Activated naive CD8-positive, alpha-beta T cell treated with anti-CD3 and anti-CD28 coated beads, Interleukin-2, amount 50 U/mL, for 24 hours (primary cell): Measurements from ENCODE around the gene TMX2.

ENCODE experiments used
- ATAC-seq: fragments of 150-1000 bp; cut with Tn5 transposase; one replicate; pipeline ENCODE4 v1.10.0; 2021
- DNase-seq: peaks from one replicate; pipeline ENCODE4 v3.0.0; 2021
- H3K27ac Mint-ChIP-seq: one replicate; pipeline ENCODE4 v1.8.0; 2021; ENCODE audit warnings: mild to moderate bottlenecking, mixed read lengths
- H3K27me3 Mint-ChIP-seq: one replicate; pipeline ENCODE4 v1.8.0; 2021; ENCODE audit warnings: mixed read lengths
- H3K36me3 Mint-ChIP-seq: one replicate; pipeline ENCODE4 v1.8.0; 2021; ENCODE audit warnings: low read depth, mixed read lengths
- H3K4me1 Mint-ChIP-seq: one replicate; pipeline ENCODE4 v1.8.0; 2021; ENCODE audit warnings: mixed read lengths
- H3K4me3 Mint-ChIP-seq: one replicate; pipeline ENCODE4 v1.8.0; 2021; ENCODE audit warnings: mild to moderate bottlenecking, moderate library complexity, mixed read lengths
- H3K9me3 Mint-ChIP-seq: one replicate; pipeline ENCODE4 v1.8.0; 2021; ENCODE audit warnings: mixed read lengths

The TMX2 gene

DNA sequence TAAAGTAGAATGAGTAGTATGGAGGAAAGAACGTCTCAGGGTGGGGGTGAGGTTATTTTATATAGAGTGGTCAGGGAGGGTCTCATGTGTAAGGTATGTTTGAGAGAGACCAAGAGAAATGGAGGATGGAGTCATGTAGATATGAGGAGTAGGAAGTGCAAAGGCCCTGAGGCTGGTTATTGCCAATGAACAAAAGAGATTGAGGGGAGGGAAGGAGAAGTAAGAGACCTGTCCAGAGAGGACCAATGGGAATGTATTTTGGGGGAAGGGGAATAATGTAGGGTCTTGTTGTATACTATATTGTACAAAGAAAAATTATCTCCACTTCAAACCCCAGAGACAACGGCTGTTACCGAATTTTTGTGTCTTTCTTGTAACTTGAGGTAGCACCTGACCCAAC, 59.0 kb downstream of the TMX2 start:
- DNase-seq (no peak), ATAC-seq (no peak)
- Mint-ChIP-seq H3K27ac (no peak overlapping the region), H3K27me3 (no peaks in the 10 kb centered on the region), H3K36me3 (peaks cover 2% of the 10 kb centered on the region), H3K4me3 (no peak overlapping the region), H3K9me3 (no peaks in the 10 kb centered on the region), H3K4me1 (peaks cover 4% of the 10 kb centered on the region)

DNA sequence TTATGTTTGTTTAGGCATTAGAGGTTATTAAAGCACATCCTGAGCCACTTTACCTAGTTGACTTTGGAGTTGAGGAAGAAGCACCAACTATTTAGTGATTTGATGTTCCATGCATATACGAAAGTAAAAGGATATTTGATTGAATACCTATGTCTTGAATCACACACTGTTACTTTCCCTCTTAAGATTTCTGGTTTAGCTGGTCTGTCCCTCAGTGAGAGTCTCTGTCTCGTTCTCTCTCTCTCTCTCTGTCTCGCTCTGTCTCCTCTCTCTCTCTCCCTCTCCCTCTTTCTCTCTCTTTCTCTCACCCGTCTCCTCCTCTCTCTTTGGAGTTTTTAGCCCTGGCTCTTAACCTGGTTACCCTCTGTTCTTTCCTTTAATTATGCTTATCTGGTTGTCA, 60.2 kb downstream of the TMX2 start:
- DNase-seq = no peak
- no peaks in the 10 kb centered on the region for H3K9me3 Mint-ChIP-seq
- no peak overlapping the region for H3K4me3 Mint-ChIP-seq
- H3K36me3 Mint-ChIP-seq = no peaks in the 10 kb centered on the region
- no peaks in the 10 kb centered on the region for H3K27me3 Mint-ChIP-seq
- peaks cover 4% of the 10 kb centered on the region for H3K4me1 Mint-ChIP-seq
- ATAC-seq = no peak
- H3K27ac Mint-ChIP-seq = no peak overlapping the region

GRCh38 chr11:57773026-57773598, 60.7 kb downstream of the TMX2 start:
- H3K27me3 Mint-ChIP-seq = no peaks in the 10 kb centered on the region
- ATAC-seq (no peak), DNase-seq (no peak)
- no peaks in the 10 kb centered on the region for H3K9me3 Mint-ChIP-seq
- no peak overlapping the region for H3K27ac Mint-ChIP-seq
- no peak overlapping the region for H3K4me3 Mint-ChIP-seq
- H3K4me1 Mint-ChIP-seq = peaks cover 4% of the 10 kb centered on the region
- no peaks in the 10 kb centered on the region for H3K36me3 Mint-ChIP-seq

- ATAC-seq (no peak), DNase-seq (no peak)
- no peaks in the 10 kb centered on the region for H3K27me3 Mint-ChIP-seq
- H3K4me1 Mint-ChIP-seq = peaks cover 10% of the 10 kb centered on the region
- no peaks in the 10 kb centered on the region for H3K9me3 Mint-ChIP-seq
- no peaks in the 10 kb centered on the region for H3K36me3 Mint-ChIP-seq
- H3K27ac Mint-ChIP-seq = no peak overlapping the region
- no peak overlapping the region for H3K4me3 Mint-ChIP-seq
These were observed 63.1 kb downstream of the TMX2 start for GRCh38 chr11:57775491-57775890.

- DNase-seq = no peak
- H3K9me3 Mint-ChIP-seq = no peaks in the 10 kb centered on the region
- no peak overlapping the region for H3K27ac Mint-ChIP-seq
- ATAC-seq = no peak
- H3K4me1 Mint-ChIP-seq = peaks cover 10% of the 10 kb centered on the region
- no peaks in the 10 kb centered on the region for H3K27me3 Mint-ChIP-seq
- no peak overlapping the region for H3K4me3 Mint-ChIP-seq
- no peaks in the 10 kb centered on the region for H3K36me3 Mint-ChIP-seq
These were observed 63.7 kb downstream of the TMX2 start for GRCh38 chr11:57776031-57776521.

DNA sequence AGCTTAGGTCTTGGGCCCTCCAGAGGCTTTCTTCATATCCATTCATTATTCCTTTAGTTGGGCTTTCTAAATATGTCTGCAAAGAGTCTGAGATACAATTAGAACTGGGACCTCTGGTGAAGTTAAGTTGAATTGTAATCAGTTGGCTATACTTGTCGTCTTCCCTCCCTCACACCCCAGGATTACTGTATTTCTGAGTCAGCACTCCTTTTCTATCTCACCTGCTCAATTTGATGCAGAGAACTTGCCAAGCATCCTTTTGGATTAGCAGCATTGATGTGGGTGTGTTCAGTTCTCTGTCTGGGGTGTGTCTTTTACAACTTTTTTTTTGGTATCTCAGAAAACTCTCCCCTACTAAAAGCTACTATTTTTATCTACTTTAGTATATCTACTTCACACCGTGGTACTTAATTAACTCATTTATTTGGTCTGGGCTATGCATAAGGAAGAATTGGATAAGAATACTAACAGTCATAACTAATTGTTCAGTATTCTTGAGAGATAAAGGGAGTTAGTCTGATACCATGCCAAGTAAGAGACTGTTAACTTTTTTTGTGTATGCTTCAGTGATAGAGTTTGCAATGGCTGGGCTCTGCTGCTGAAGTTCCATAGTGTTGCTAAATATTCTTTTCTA, 64.3 kb downstream of the TMX2 start:
- H3K4me3 Mint-ChIP-seq = no peak overlapping the region
- H3K27ac Mint-ChIP-seq = no peak overlapping the region
- DNase-seq (no peak), ATAC-seq (no peak)
- peaks cover 16% of the 10 kb centered on the region for H3K4me1 Mint-ChIP-seq
- H3K9me3 Mint-ChIP-seq = no peaks in the 10 kb centered on the region
- no peaks in the 10 kb centered on the region for H3K27me3 Mint-ChIP-seq
- no peaks in the 10 kb centered on the region for H3K36me3 Mint-ChIP-seq

DNA sequence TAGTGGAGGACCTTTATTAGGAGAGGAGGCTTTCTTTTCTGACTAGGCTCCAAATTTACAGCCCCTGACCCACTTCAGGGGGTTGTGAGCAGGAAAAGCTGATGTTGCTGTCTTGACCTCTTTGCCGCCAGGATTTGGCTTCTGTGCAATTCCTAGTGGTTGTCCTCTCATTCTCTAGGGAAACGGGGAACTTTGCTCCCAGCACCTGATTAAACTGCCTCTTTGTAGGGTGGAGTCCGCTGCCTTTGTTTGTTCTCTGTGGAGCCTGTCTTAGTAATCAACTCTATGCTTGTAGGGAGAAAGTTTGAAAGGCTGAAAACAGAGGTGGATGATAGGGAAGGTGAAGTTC, 65.5 kb downstream of the TMX2 start:
- Mint-ChIP-seq H3K9me3 (no peaks in the 10 kb centered on the region), H3K4me1 (peaks cover 23% of the 10 kb centered on the region), H3K36me3 (no peaks in the 10 kb centered on the region), H3K27me3 (no peaks in the 10 kb centered on the region), H3K27ac (no peak overlapping the region), H3K4me3 (no peak overlapping the region)
- ATAC-seq (no peak), DNase-seq (no peak)

GRCh38 chr11:57778318-57779037, 66.1 kb downstream of the TMX2 start:
- H3K27me3 Mint-ChIP-seq = no peaks in the 10 kb centered on the region
- ATAC-seq (no peak), DNase-seq (no peak)
- H3K27ac Mint-ChIP-seq = no peak overlapping the region
- no peak overlapping the region for H3K4me3 Mint-ChIP-seq
- no peaks in the 10 kb centered on the region for H3K36me3 Mint-ChIP-seq
- H3K4me1 Mint-ChIP-seq = peaks cover 23% of the 10 kb centered on the region
- H3K9me3 Mint-ChIP-seq = no peaks in the 10 kb centered on the region

DNA sequence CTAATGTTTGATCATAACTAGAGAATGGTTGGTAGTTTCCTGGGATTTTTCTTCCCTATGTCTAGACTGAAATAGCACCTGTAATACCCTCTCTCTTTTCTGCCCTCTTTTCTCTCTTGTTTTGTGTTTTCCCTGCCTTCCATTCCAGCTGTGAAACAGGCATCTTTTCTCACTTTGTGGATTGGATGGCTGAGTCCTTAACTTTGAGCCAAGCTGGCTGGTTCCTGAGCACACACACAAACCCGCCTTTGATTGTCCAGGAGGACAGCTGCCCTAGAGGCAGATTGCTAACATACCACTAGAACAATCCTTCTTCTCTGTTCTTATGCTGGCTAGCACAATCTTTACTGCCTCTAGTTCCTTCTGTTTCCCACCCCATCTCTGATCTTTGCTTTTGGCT, 66.9 kb downstream of the TMX2 start:
- Mint-ChIP-seq H3K27me3 (no peaks in the 10 kb centered on the region), H3K9me3 (no peaks in the 10 kb centered on the region), H3K4me1 (peaks cover 23% of the 10 kb centered on the region), H3K4me3 (no peak overlapping the region), H3K36me3 (no peaks in the 10 kb centered on the region), H3K27ac (no peak overlapping the region)
- no peak for DNase-seq
- ATAC-seq = no peak

- no peak overlapping the region for H3K4me3 Mint-ChIP-seq
- no peak for DNase-seq
- no peak overlapping the region for H3K27ac Mint-ChIP-seq
- H3K4me1 Mint-ChIP-seq = peaks cover 18% of the 10 kb centered on the region
- no peaks in the 10 kb centered on the region for H3K27me3 Mint-ChIP-seq
- no peaks in the 10 kb centered on the region for H3K9me3 Mint-ChIP-seq
- no peaks in the 10 kb centered on the region for H3K36me3 Mint-ChIP-seq
- no peak for ATAC-seq
These were observed 69.1 kb downstream of the TMX2 start for GRCh38 chr11:57781529-57781943.

GRCh38 chr11:57785072-57785471, 72.7 kb downstream of the TMX2 start:
- H3K27ac Mint-ChIP-seq = no peak overlapping the region

GRCh38 chr11:57786436-57786835, 74.0 kb downstream of the TMX2 start:
- DNase-seq (no peak), ATAC-seq (no peak)
- Mint-ChIP-seq H3K9me3 (no peaks in the 10 kb centered on the region), H3K4me3 (no peak overlapping the region), H3K4me1 (peaks cover 19% of the 10 kb centered on the region), H3K27ac (no peak overlapping the region), H3K27me3 (no peaks in the 10 kb centered on the region), H3K36me3 (no peaks in the 10 kb centered on the region)

More at GRCh38 chr11:57785072-57785471, 72.7 kb downstream of the TMX2 start:
- no peaks in the 10 kb centered on the region for H3K36me3 Mint-ChIP-seq
- H3K9me3 Mint-ChIP-seq = no peaks in the 10 kb centered on the region
- peaks cover 15% of the 10 kb centered on the region for H3K4me1 Mint-ChIP-seq
- DNase-seq (no peak), ATAC-seq (no peak)
- H3K27me3 Mint-ChIP-seq = no peaks in the 10 kb centered on the region
- H3K4me3 Mint-ChIP-seq = no peak overlapping the region

- no peak for DNase-seq
- no peak overlapping the region for H3K27ac Mint-ChIP-seq
- peaks cover 19% of the 10 kb centered on the region for H3K4me1 Mint-ChIP-seq
- peaks cover under 1% of the 10 kb centered on the region for H3K27me3 Mint-ChIP-seq
- no peak for ATAC-seq
- H3K4me3 Mint-ChIP-seq = no peak overlapping the region
- H3K36me3 Mint-ChIP-seq = peaks cover 2% of the 10 kb centered on the region
- no peaks in the 10 kb centered on the region for H3K9me3 Mint-ChIP-seq
These were observed 74.7 kb downstream of the TMX2 start for GRCh38 chr11:57787006-57787604.

DNA sequence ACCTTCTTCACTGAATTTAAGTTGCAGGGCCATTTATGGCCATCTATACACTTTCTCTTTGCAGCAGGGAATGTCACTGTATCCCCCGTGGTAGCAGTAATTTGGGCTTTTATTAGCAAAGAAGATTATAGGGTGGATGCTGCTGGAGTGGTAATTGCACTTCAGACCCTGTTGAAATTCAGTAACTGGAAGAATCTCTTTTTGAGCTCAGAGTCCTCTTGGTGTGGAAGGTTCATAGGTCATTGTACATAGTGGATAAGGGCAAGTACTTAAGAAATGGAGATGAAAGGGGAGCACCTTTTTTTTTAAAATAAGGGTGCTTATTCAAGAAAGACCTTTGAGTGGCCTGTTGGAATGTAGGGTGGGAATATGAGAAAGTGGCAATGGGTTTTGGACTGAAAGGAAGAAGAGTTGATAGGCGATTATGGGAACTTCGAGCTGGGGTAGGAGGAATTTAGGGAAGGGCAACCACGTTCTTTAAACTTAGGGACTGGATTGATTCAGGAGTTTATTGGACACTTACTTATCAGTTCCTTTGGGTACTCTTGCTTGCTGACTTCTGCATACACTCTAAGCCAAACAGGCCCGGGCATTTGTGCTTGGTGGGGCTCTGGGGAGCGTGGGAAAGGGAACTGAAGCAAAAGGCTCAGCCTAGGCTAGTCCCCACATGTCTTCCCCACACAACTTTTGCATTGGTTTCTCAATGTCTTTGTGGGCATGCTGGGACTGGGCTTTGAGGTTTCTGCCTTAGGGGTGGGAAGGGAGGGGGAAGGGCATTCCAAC, 75.7 kb downstream of the TMX2 start:
- Mint-ChIP-seq H3K4me1 (peaks cover 26% of the 10 kb centered on the region), H3K4me3 (no peak overlapping the region), H3K36me3 (peaks cover 4% of the 10 kb centered on the region), H3K27me3 (peaks cover 3% of the 10 kb centered on the region), H3K27ac (no peak overlapping the region), H3K9me3 (no peaks in the 10 kb centered on the region)
- ATAC-seq (no peak), DNase-seq (no peak)
